SK-N-SH (cell line): ENCODE results near the gene ANXA11. TPM values are rescaled to one million over a fixed set of nuclear protein-coding genes. Genes with fewer than 3 reads are reported as not detected.

Source experiments
- CTCF ChIA-PET: fragments of 300-600, 350-600 bp; formaldehyde crosslinking; extraction: SDS; loops from one replicate; lab custom pipeline; 2021; lab: Yijun Ruan, JAX
- POLR2A ChIA-PET: fragments of 350-600 bp; sonication (Branson Sonifier 250); formaldehyde crosslinking; extraction: SDS; loops from one replicate; lab custom pipeline; 2020; ENCODE audit warnings: antibody characterized with exemption, inconsistent platforms; lab: Yijun Ruan, JAX
- DNase-seq: peaks from one replicate; pipeline ENCODE4 v3.0.0; 2012
- H2AFZ ChIP-seq: fragments of 200-600 bp; sonication (generic); 2 replicates; pipeline ENCODE4 v1.8.1; 2016; ENCODE audit warnings: antibody characterized with exemption, mild to moderate bottlenecking, low read depth
- H3F3A ChIP-seq: fragments of 200-600 bp; sonication (generic); replicated peaks from 2 replicates; pipeline ENCODE3; 2016; ENCODE audit warnings: antibody characterized with exemption, mild to moderate bottlenecking; ENCODE audit not compliant: insufficient read depth
- H3K27ac ChIP-seq, 2 experiments: fragments of 200-500 bp in 1 of 2; fragments of 200-600 bp in 1 of 2; sonication (Bioruptor generic) in 1 of 2; sonication (generic), shearing (Covaris generic) in 1 of 2; 2 replicates each; pipeline versions ENCODE4 v1.5.1 to v1.6.1; 2014 to 2016; ENCODE audit warnings: low read depth in 2 of 2, inconsistent platforms in 1 of 2, low read length in 1 of 2, mild to moderate bottlenecking in 1 of 2, mixed read lengths in 1 of 2
- H3K27me3 ChIP-seq: fragments of 200-600 bp; sonication (generic), shearing (Covaris generic); 2 replicates; pipeline ENCODE4 v1.6.1; 2016; ENCODE audit warnings: mixed run types; ENCODE audit not compliant: insufficient read depth
- H3K36me3 ChIP-seq, 2 experiments: fragments of 200-500 bp in 1 of 2; fragments of 200-600 bp in 1 of 2; sonication (Bioruptor generic) in 1 of 2; sonication (generic) in 1 of 2; replicated peaks in 1 of 2; 2 replicates each; pipeline versions ENCODE3 to v1.5.1; 2014 to 2016; ENCODE audit warnings: low read length in 1 of 2, mild to moderate bottlenecking in 1 of 2; ENCODE audit not compliant: insufficient read depth in 2 of 2, control insufficient read depth in 1 of 2
- H3K4me1 ChIP-seq, 2 experiments: fragments of 200-500 bp in 1 of 2; fragments of 200-600 bp in 1 of 2; sonication (Bioruptor generic) in 1 of 2; sonication (generic), shearing (Covaris generic) in 1 of 2; 2 replicates each; pipeline versions ENCODE4 v1.5.1 to v1.6.1; 2014 to 2016; ENCODE audit warnings: low read depth in 1 of 2, low read length in 1 of 2, mixed run types in 1 of 2; ENCODE audit not compliant: insufficient read depth in 2 of 2, control insufficient read depth in 1 of 2
- H3K4me2 ChIP-seq: fragments of 200-600 bp; sonication (generic), shearing (Covaris generic); 2 replicates; pipeline ENCODE4 v1.6.1; 2017; ENCODE audit warnings: mixed run types
- H3K4me3 ChIP-seq, 2 experiments: fragments of 200-500 bp in 1 of 2; fragments of 200-600 bp in 1 of 2; sonication (Bioruptor generic) in 1 of 2; sonication (generic), shearing (Covaris generic) in 1 of 2; 2 replicates each; pipeline versions ENCODE4 v1.5.1 to v1.8.1; 2014 to 2016; ENCODE audit warnings: low read depth in 2 of 2, inconsistent platforms in 1 of 2, low read length in 1 of 2, mild to moderate bottlenecking in 1 of 2, mixed read lengths in 1 of 2, moderate library complexity in 1 of 2
- H3K79me2 ChIP-seq: fragments of 200-600 bp; sonication (generic); 2 replicates; pipeline ENCODE4 v1.8.1; 2017; ENCODE audit warnings: mild to moderate bottlenecking; ENCODE audit not compliant: insufficient read depth
- H3K9ac ChIP-seq: fragments of 200-600 bp; sonication (generic); 2 replicates; pipeline ENCODE4 v1.6.1; 2017; ENCODE audit warnings: mixed run types
- H3K9me2 ChIP-seq: fragments of 200-600 bp; sonication (generic); 2 replicates; pipeline ENCODE4 v1.6.1; 2017; ENCODE audit warnings: mixed run types
- H3K9me3 ChIP-seq: fragments of 200-600 bp; sonication (generic); 2 replicates; pipeline ENCODE4 v1.6.1; 2017; ENCODE audit warnings: mixed run types, mild to moderate bottlenecking, moderate library complexity
- H4K20me1 ChIP-seq: fragments of 200-600 bp; sonication (generic); 2 replicates; pipeline ENCODE4 v1.6.1; 2017; ENCODE audit warnings: mild to moderate bottlenecking, mixed run types; ENCODE audit not compliant: insufficient read depth
- CHD2 ChIP-seq: fragments of 150-350 bp; IDR thresholded peaks from 2 replicates; pipeline ENCODE4 v1.6.1; 2018; ENCODE audit warnings: low read length; ENCODE audit not compliant: partially characterized antibody
- EP300 ChIP-seq, 2 experiments: IDR thresholded peaks; 2 replicates each; pipeline versions ENCODE4 v1.4.0 to v1.6.1; 2012; ENCODE audit warnings: borderline replicate concordance in 1 of 2, low read depth in 1 of 2, low read length in 1 of 2
- FOSL2 ChIP-seq: IDR thresholded peaks from 2 replicates; pipeline ENCODE4 v1.4.0; 2012; ENCODE audit warnings: low read depth, mild to moderate bottlenecking, moderate library complexity, borderline replicate concordance
- FOXJ3 ChIP-seq: sonication (generic); formaldehyde crosslinking; IDR thresholded peaks from 2 replicates; pipeline ENCODE4 v1.5.1; 2020; ENCODE audit warnings: mild to moderate bottlenecking, missing genetic modification reagents
- FOXM1 ChIP-seq: IDR thresholded peaks from 2 replicates; pipeline ENCODE4 v1.4.0; 2012; ENCODE audit warnings: low read depth, mild to moderate bottlenecking
- GABPA ChIP-seq: IDR thresholded peaks from 2 replicates; pipeline ENCODE4 v1.4.0; 2012; ENCODE audit warnings: low read depth, mild to moderate bottlenecking
- JUND ChIP-seq: IDR thresholded peaks from 2 replicates; pipeline ENCODE4 v1.4.0; 2012
- MXI1 ChIP-seq: IDR thresholded peaks from 2 replicates; pipeline ENCODE4 v1.6.1; 2012; ENCODE audit warnings: mild to moderate bottlenecking, low read depth, low read length, improper control_type of control experiment
- POLR2AphosphoS5 ChIP-seq: IDR thresholded peaks from 2 replicates; pipeline ENCODE4 v1.6.1; 2012; ENCODE audit warnings: low read depth, low read length
- RAD21 ChIP-seq: IDR thresholded peaks from 2 replicates; pipeline ENCODE4 v1.6.1; 2012; ENCODE audit warnings: mild to moderate bottlenecking, low read length
- RFX5 ChIP-seq: IDR thresholded peaks from 2 replicates; pipeline ENCODE4 v1.6.1; 2012; ENCODE audit warnings: mild to moderate bottlenecking, improper control_type of control experiment, low read length
- SIN3A ChIP-seq: IDR thresholded peaks from 2 replicates; pipeline ENCODE4 v1.6.1; 2012; ENCODE audit warnings: low read depth, mild to moderate bottlenecking, low read length, moderate library complexity, borderline replicate concordance
- TAF1 ChIP-seq: IDR thresholded peaks from 2 replicates; pipeline ENCODE4 v1.6.1; 2012; ENCODE audit warnings: low read depth, mild to moderate bottlenecking, low read length, moderate library complexity, borderline replicate concordance
- TCF12 ChIP-seq: IDR thresholded peaks from 2 replicates; pipeline ENCODE4 v1.4.0; 2012
- TEAD4 ChIP-seq: IDR thresholded peaks from 2 replicates; pipeline ENCODE4 v1.4.0; 2012; ENCODE audit warnings: mild to moderate bottlenecking, borderline replicate concordance; ENCODE audit not compliant: insufficient read depth
- YY1 ChIP-seq: IDR thresholded peaks from 2 replicates; pipeline ENCODE4 v1.4.0; 2012; ENCODE audit warnings: low read depth, mild to moderate bottlenecking
- WGBS: methylation state at CpG from one replicate; pipeline ENCODE4 v1.1.6; 2017; ENCODE audit warnings: low lambda C conversion rate; 5-methylcytosine and 5-hydroxymethylcytosine counted together
- polyA plus RNA-seq, 3 experiments: library from polyadenylated mRNA; depleted of rRNA; stranded (reverse); fragments of >200 nt; gene quantifications; 2 replicates each; pipeline ENCODE4 v1.2.3, GENCODE V29; 2012
- TF ChIP-seq, protein P1 (sequence below): fragments of 150-350 bp; IDR thresholded peaks from 2 replicates; pipeline ENCODE4 v1.6.1; 2016; ENCODE audit warnings: mild to moderate bottlenecking, low read depth, low read length
- TF ChIP-seq, protein P2 (sequence below): IDR thresholded peaks from 2 replicates; pipeline ENCODE4; 2012
- TF ChIP-seq, protein P3 (sequence below): IDR thresholded peaks from 2 replicates; pipeline ENCODE4 v1.4.0; 2012; ENCODE audit warnings: low read depth
- TF ChIP-seq, protein P4 (sequence below): IDR thresholded peaks from 2 replicates; pipeline ENCODE4 v1.6.1; 2012; ENCODE audit warnings: mild to moderate bottlenecking, low read depth, low read length, moderate library complexity

ANXA11 gene
- polyA plus RNA-seq, 1 of the 3 experiments (the other 2 are of a cell fraction): 53.6 TPM

DNA sequence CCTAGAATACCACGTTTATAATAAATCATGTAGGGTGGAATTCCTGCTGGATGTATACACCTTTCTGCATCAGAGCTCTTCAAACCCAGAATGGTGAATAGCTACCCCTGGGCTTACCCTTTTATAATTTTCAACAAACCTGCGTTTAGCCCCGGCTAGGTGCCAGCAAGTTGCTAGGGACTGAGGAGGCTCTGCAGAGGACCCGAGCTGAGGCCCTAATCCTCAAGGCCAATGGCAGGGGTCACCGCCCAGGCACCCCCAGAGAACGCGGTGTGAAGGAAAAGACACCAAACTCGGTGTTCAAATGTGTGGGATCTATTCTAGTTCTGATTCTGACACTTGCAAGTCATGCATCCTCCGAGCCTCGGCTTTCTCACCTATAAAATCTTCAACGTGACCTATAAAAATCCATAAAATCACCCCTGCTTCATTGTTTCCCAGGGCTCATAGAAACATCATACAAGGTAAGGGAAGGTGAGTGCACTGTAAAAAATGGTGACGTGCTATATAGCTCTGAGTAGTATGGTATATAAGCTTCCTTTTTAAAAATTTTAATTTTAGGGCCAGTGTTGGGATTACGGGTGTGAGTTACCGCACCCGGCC lies 2.5 kb upstream of the ANXA11 start:
- no peaks in the 10 kb centered on the region for H3K27me3 ChIP-seq
- H3K27ac ChIP-seq: no peak overlapping the region
- H3K9me3 ChIP-seq: no peaks in the 10 kb centered on the region
- H3K4me1 ChIP-seq: peaks cover 11 to 17% of the 10 kb centered on the region in 2 experiments; a peak in 2 of 4 replicates
- no peak overlapping the region for H3K4me3 ChIP-seq
- ChIA-PET CTCF (interaction anchor here (1.1 to 1.3 kb wide), 2 partner anchors 53 to 64 kb away, joined by 3 read pairs; no protein-coding TSS in a partner anchor), POLR2A (no interaction called here)
- H3K79me2 ChIP-seq: peaks cover 31% of the 10 kb centered on the region
- no peaks in the 10 kb centered on the region for H3F3A ChIP-seq
- no peak overlapping the region for H2AFZ ChIP-seq
- no peaks in the 10 kb centered on the region for H3K9me2 ChIP-seq
- TF ChIP-seq, protein P1, sequence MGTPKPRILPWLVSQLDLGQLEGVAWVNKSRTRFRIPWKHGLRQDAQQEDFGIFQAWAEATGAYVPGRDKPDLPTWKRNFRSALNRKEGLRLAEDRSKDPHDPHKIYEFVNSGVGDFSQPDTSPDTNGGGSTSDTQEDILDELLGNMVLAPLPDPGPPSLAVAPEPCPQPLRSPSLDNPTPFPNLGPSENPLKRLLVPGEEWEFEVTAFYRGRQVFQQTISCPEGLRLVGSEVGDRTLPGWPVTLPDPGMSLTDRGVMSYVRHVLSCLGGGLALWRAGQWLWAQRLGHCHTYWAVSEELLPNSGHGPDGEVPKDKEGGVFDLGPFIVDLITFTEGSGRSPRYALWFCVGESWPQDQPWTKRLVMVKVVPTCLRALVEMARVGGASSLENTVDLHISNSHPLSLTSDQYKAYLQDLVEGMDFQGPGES: no peak
- TF ChIP-seq SIN3A (no peak), RAD21 (no peak), MXI1 (no peak), YY1 (no peak), JUND (no peak), GABPA (no peak), CHD2 (no peak), TCF12 (no peak), FOSL2 (no peak), RFX5 (no peak)
- TF ChIP-seq, protein P2, sequence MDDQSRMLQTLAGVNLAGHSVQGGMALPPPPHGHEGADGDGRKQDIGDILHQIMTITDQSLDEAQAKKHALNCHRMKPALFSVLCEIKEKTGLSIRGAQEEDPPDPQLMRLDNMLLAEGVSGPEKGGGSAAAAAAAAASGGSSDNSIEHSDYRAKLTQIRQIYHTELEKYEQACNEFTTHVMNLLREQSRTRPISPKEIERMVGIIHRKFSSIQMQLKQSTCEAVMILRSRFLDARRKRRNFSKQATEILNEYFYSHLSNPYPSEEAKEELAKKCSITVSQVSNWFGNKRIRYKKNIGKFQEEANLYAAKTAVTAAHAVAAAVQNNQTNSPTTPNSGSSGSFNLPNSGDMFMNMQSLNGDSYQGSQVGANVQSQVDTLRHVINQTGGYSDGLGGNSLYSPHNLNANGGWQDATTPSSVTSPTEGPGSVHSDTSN: no peak
- TF ChIP-seq, protein P3, sequence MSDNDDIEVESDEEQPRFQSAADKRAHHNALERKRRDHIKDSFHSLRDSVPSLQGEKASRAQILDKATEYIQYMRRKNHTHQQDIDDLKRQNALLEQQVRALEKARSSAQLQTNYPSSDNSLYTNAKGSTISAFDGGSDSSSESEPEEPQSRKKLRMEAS: no peak
- peaks cover 7% of the 10 kb centered on the region; the same call in 1 of the 2 replicates for H4K20me1 ChIP-seq
- H3K36me3 ChIP-seq: no peaks in the 10 kb centered on the region
- DNase-seq: no peak
- no peak overlapping the region for H3K4me2 ChIP-seq
- WGBS: 79% methylated on average over 14 of the region's 15 CpGs
- H3K9ac ChIP-seq: no peak overlapping the region

DNA sequence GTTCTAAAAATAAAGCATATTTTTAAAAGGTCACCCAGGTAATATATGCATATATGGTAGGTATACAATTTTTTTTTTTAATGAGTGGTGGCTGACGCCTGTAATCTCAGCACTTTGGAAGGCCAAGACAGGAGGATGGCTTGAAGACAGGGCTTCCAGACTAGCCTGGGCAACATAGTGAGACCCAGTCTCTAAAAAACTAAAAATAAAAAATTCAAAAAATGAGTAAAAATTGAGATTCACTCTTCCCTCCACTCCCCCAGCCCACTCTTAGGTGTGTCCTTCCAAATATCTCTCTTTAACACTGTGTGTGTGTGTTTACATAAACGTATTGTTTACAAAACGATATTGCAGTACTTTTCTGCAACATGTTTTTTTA lies 929 bp upstream of the ANXA11 start:
- POLR2A ChIA-PET: no interaction called here
- no peak overlapping the region for H3K27ac ChIP-seq
- TF ChIP-seq JUND: no peak
- no peak for TF ChIP-seq RFX5
- TF ChIP-seq FOXJ3 (CRISPR knock-in tag): no peak
- no peak for TF ChIP-seq YY1
- TF ChIP-seq TAF1: no peak
- no peak for TF ChIP-seq EP300 (IDR thresholded peaks at IDR 0.05; ENCODE audit: borderline replicate concordance in 1 of 2, low read depth in 1 of 2, low read length in 1 of 2)
- TF ChIP-seq, protein P4, sequence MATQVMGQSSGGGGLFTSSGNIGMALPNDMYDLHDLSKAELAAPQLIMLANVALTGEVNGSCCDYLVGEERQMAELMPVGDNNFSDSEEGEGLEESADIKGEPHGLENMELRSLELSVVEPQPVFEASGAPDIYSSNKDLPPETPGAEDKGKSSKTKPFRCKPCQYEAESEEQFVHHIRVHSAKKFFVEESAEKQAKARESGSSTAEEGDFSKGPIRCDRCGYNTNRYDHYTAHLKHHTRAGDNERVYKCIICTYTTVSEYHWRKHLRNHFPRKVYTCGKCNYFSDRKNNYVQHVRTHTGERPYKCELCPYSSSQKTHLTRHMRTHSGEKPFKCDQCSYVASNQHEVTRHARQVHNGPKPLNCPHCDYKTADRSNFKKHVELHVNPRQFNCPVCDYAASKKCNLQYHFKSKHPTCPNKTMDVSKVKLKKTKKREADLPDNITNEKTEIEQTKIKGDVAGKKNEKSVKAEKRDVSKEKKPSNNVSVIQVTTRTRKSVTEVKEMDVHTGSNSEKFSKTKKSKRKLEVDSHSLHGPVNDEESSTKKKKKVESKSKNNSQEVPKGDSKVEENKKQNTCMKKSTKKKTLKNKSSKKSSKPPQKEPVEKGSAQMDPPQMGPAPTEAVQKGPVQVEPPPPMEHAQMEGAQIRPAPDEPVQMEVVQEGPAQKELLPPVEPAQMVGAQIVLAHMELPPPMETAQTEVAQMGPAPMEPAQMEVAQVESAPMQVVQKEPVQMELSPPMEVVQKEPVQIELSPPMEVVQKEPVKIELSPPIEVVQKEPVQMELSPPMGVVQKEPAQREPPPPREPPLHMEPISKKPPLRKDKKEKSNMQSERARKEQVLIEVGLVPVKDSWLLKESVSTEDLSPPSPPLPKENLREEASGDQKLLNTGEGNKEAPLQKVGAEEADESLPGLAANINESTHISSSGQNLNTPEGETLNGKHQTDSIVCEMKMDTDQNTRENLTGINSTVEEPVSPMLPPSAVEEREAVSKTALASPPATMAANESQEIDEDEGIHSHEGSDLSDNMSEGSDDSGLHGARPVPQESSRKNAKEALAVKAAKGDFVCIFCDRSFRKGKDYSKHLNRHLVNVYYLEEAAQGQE: no peak
- no peak for TF ChIP-seq TEAD4
- TF ChIP-seq, protein P3: no peak
- TF ChIP-seq, protein P1: no peak
- no peak for TF ChIP-seq POLR2AphosphoS5
- no peak for TF ChIP-seq FOXM1

More for the DNA sequence above, 929 bp upstream of the ANXA11 start:
- no peaks in the 10 kb centered on the region for H3F3A ChIP-seq
- WGBS: 88% methylated on average over 3 of the region's 3 CpGs
- CTCF ChIA-PET: no interaction called here
- H3K79me2 ChIP-seq: peaks cover 47% of the 10 kb centered on the region
- no peaks in the 10 kb centered on the region for H3K9me3 ChIP-seq
- peak overlapping the region; percentile 85 for H3K4me2 ChIP-seq
- H3K9me2 ChIP-seq: no peaks in the 10 kb centered on the region
- peaks cover 11 to 17% of the 10 kb centered on the region in 2 experiments; a peak in 2 of 4 replicates for H3K4me1 ChIP-seq
- peaks cover 19% of the 10 kb centered on the region; the same call in 1 of the 2 replicates for H4K20me1 ChIP-seq
- peak overlapping the region in 1 of 2 experiments; percentile 75; a peak in 2 of 4 replicates for H3K4me3 ChIP-seq
- H2AFZ ChIP-seq: peak overlapping the region; percentile 94
- DNase-seq: no peak
- H3K9ac ChIP-seq: no peak overlapping the region; the same call in 1 of the 2 replicates
- no peaks in the 10 kb centered on the region for H3K36me3 ChIP-seq
- no peaks in the 10 kb centered on the region for H3K27me3 ChIP-seq
